ENCODE results near the gene RNH1.

Gene RNH1

DNA sequence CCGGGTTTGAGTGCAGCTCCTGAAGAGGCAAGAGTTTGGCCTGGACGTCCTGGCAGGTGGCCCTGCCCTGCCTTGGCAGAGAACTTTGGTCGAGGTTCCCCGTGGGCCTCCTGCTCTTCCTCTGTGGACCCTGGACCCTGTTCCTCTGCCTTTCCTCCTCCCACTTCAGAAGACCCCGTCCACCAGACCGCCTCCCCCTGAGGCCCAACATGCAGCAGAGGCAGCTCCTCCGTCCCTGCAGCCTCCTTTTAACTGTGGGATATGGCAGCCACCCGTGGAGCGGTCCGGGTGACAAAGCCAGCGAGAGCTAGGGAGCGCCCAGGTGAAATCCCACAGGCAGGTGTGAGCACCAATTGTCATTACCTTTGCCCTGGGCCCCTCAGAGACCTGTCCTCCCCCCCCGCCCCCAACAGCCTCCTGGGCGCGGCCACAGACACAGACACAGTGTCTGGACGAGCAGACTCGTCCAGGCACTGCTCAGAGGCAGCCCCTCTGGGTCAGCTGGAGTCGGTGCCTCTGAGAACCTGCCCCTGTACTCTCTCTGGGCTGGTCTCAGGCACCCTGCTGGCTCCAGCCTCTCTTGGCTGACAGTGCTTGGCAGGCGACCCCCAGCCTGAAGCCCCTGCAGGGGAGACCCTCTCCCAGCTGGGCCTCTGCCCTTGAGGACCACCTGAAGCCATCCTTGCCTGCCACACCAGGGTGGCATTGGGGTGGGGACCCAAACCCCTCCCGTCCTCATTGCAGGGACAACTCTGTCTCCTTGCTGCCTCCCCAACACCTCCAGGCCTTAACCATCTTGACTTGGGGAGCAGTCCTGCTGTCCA is 61.1 kb downstream of the RNH1 start:
- Histone ChIP-seq H3K36me3 (ENCODE audit: insufficient read depth, low read length) (no peaks in the 10 kb centered on the region), H3K4me2 (ENCODE audit: low read length) (no peak overlapping the region), H3K4me1 (ENCODE audit: control insufficient read depth, insufficient read depth, low read length) (peaks cover 23% of the 10 kb centered on the region), H3K9me3 (replicated peaks; ENCODE audit: low read length) (no peaks in the 10 kb centered on the region), H3K9ac (ENCODE audit: low read depth, low read length) (no peak overlapping the region), H3K27me3 (ENCODE audit: control insufficient read depth, insufficient read depth, low read length) (peaks cover 10% of the 10 kb centered on the region), H3K4me3 (ENCODE audit: low read length) (no peak overlapping the region)

All from skeletal muscle satellite cell (primary cell).